ENCODE measurements around the gene AMZ1. TPM values are rescaled to one million over a fixed set of nuclear protein-coding genes. Genes with fewer than 3 reads are reported as not detected.

The AMZ1 gene
- total RNA-seq, 2 donors from 2014 or later: 0.66 to 1.6 TPM

GRCh38 chr7:2717293-2718261, 29.6 kb downstream of the AMZ1 start:
- TF ChIP-seq CTCF (conservative IDR thresholded peaks at IDR 0.05): no peak
- DNase-seq: peak; percentile 41
- Mint-ChIP-seq H3K27me3 (ENCODE audit: insufficient read depth) (no peaks in the 10 kb centered on the region), H3K27ac (no peak overlapping the region), H3K36me3 (ENCODE audit: low read depth) (peaks cover 49% of the 10 kb centered on the region), H3K4me1 (no peaks in the 10 kb centered on the region), H3K4me3 (no peak overlapping the region), H3K9me3 (no peaks in the 10 kb centered on the region)
- H3K9me3 ChIP-seq (ENCODE audit: control insufficient read depth, low read length): no peaks in the 10 kb centered on the region
- no peaks in the 10 kb centered on the region for H3K4me1 ChIP-seq (ENCODE audit: control insufficient read depth, insufficient read depth, low read length)
- H3K9ac ChIP-seq (ENCODE audit: extremely low read depth, low read length, poor library complexity, severe bottlenecking): no peak overlapping the region
- H3K36me3 ChIP-seq (ENCODE audit: control insufficient read depth, insufficient read depth, low read length): peaks cover 9% of the 10 kb centered on the region
- H3K27ac ChIP-seq (ENCODE audit: low read depth, low read length): peak overlapping the region; percentile 68
- H3K27me3 ChIP-seq (ENCODE audit: control insufficient read depth, insufficient read depth, low read length, poor library complexity, severe bottlenecking): no peaks in the 10 kb centered on the region
- no peak overlapping the region for H3K4me3 ChIP-seq (ENCODE audit: low read length)
- 92 to 93% methylated on average over 41 to 47 of the region's 47 CpGs for WGBS, 2 experiments (ENCODE audit: insufficient coverage in 1 of 2, insufficient read length in 1 of 2)

GRCh38 chr7:2718296-2718965, 30.4 kb downstream of the AMZ1 start:
- Mint-ChIP-seq H3K27ac (peak overlapping the region; percentile 68), H3K4me3 (no peak overlapping the region), H3K9me3 (no peaks in the 10 kb centered on the region), H3K27me3 (ENCODE audit: insufficient read depth) (no peaks in the 10 kb centered on the region), H3K36me3 (ENCODE audit: low read depth) (peaks cover 52% of the 10 kb centered on the region), H3K4me1 (no peaks in the 10 kb centered on the region)
- TF ChIP-seq CTCF (conservative IDR thresholded peaks at IDR 0.05): no peak
- H3K27ac ChIP-seq (ENCODE audit: low read depth, low read length): peak overlapping the region; percentile 68
- H3K36me3 ChIP-seq (ENCODE audit: control insufficient read depth, insufficient read depth, low read length): peaks cover 10% of the 10 kb centered on the region
- WGBS, 2 experiments (ENCODE audit: insufficient coverage in 1 of 2, insufficient read length in 1 of 2): 91 to 92% methylated on average over 21 to 34 of the region's 34 CpGs
- H3K9ac ChIP-seq (ENCODE audit: extremely low read depth, low read length, poor library complexity, severe bottlenecking): no peak overlapping the region
- no peak overlapping the region for H3K4me3 ChIP-seq (ENCODE audit: low read length)
- peak; percentile 39 for DNase-seq
- H3K27me3 ChIP-seq (ENCODE audit: control insufficient read depth, insufficient read depth, low read length, poor library complexity, severe bottlenecking): no peaks in the 10 kb centered on the region
- no peaks in the 10 kb centered on the region for H3K4me1 ChIP-seq (ENCODE audit: control insufficient read depth, insufficient read depth, low read length)
- H3K9me3 ChIP-seq (ENCODE audit: control insufficient read depth, low read length): no peaks in the 10 kb centered on the region

GRCh38 chr7:2719007-2719406, 31.0 kb downstream of the AMZ1 start:
- Histone ChIP-seq H3K4me3 (ENCODE audit: low read length) (no peak overlapping the region), H3K27me3 (ENCODE audit: control insufficient read depth, insufficient read depth, low read length, poor library complexity, severe bottlenecking) (no peaks in the 10 kb centered on the region), H3K4me1 (ENCODE audit: control insufficient read depth, insufficient read depth, low read length) (no peaks in the 10 kb centered on the region), H3K9ac (ENCODE audit: extremely low read depth, low read length, poor library complexity, severe bottlenecking) (no peak overlapping the region), H3K9me3 (ENCODE audit: control insufficient read depth, low read length) (no peaks in the 10 kb centered on the region), H3K36me3 (ENCODE audit: control insufficient read depth, insufficient read depth, low read length) (peaks cover 12% of the 10 kb centered on the region), H3K27ac (ENCODE audit: low read depth, low read length) (no peak overlapping the region)
- H3K4me3 Mint-ChIP-seq: no peak overlapping the region
- H3K4me1 Mint-ChIP-seq: no peaks in the 10 kb centered on the region
- peak; percentile 90 for DNase-seq
- 71 to 72% methylated on average over 7 to 16 of the region's 16 CpGs for WGBS, 2 experiments (ENCODE audit: insufficient coverage in 1 of 2, insufficient read length in 1 of 2)
- H3K27me3 Mint-ChIP-seq (ENCODE audit: insufficient read depth): no peaks in the 10 kb centered on the region
- H3K36me3 Mint-ChIP-seq (ENCODE audit: low read depth): peaks cover 54% of the 10 kb centered on the region
- peak overlapping the region; percentile 68 for H3K27ac Mint-ChIP-seq
- peak; percentile 84 for TF ChIP-seq CTCF (conservative IDR thresholded peaks at IDR 0.05)
- no peaks in the 10 kb centered on the region for H3K9me3 Mint-ChIP-seq

All from endodermal cell (in vitro differentiated cells).